Renal pelvis (tissue), 4 donors: Measurements from ENCODE around the gene PPP2R5B. TPM values are rescaled to one million over a fixed set of nuclear protein-coding genes. Genes with fewer than 3 reads are reported as not detected.
A peak's percentile ranks its signal among the peaks of the same experiment; 100 is the strongest.

Experiments
- DNase-seq: peaks from one replicate; pipeline ENCODE4 v3.0.0-alpha.2; 2013
- polyA plus RNA-seq, 3 donors: library from polyadenylated mRNA; unstranded; fragments of 120-200 nt; gene quantifications; one replicate each; pipeline ENCODE4 v1.2.1, GENCODE V29; 2013; ENCODE audit not compliant: insufficient read length in 3 of 3

The PPP2R5B gene
- polyA plus RNA-seq, 3 donors = 14.7 to 18.4 (median 17.7) TPM

DNA sequence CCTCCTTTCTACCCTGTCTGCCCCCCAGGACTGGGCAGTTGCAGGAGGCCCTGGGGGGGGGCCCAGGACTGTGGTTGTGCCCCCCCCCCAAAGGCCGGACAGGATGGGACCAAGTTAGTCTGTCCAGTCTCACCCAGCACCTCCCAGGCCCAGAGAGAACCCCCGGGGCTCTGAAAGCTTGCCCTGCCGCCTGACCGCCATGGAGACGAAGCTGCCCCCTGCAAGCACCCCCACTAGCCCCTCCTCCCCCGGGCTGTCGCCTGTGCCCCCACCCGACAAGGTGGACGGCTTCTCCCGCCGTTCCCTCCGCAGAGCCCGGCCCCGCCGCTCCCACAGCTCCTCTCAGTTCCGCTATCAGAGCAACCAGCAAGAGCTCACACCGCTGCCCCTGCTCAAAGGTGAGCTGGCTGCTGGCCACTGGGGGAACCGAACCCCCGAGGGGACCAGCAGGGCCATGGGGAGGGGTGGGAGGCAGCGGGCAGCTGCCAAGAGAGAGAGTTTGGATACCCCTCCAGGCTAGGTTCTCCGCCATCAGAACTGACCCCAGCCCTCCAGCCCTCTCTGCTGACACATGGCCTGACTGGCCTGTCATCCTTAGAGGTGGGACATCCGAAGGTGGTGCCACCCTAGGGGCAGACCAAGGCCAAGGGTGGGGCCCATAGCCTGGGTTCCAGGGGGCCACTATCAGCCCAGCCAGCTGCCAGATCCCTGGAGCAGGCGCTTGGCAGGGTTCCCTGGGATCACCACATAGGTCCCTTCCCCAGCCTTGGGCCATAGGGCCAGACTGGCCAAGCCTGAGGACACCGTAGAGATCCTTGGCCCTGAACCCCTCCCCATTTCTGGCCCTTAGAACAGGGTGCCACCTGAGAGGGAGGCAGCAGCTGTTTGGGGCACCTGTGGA, 1.3 kb downstream of the PPP2R5B start:
- no peak for DNase-seq

DNA sequence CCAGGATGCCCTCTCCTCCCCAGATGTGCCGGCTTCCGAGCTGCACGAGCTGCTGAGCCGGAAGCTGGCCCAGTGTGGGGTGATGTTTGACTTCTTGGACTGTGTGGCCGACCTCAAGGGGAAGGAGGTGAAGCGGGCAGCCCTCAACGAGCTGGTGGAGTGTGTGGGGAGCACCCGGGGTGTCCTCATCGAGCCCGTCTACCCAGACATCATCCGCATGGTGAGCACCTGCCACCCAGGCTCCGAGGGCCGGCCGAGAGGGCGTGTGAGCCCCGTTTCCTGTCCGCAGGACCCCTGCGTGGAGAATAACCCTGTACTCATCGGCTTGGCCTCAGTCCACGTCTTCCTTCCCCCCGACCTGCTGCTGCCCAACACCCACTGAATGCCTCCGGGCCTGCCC, 2.2 kb downstream of the PPP2R5B start:
- DNase-seq = no peak

DNA sequence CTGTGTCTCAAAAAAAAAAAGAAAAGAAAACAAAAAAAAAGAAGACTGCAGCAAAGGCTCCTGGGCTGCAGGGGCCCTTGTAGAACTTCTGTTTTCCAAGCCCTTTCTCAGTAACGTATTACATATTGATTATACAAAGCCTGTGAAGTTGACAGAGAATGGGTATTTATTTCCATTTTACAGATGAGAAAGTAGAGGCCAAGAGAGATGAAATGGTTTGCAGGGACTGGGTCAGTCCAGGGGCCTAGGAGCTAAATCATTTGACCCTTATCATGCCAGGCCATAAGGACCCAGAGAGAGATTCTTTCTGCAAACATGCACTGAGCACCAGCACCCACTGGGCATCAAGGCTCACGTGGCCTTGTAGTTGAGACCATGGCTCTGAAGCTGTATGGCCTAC, 4.5 kb downstream of the PPP2R5B start:
- DNase-seq = no peak

DNA sequence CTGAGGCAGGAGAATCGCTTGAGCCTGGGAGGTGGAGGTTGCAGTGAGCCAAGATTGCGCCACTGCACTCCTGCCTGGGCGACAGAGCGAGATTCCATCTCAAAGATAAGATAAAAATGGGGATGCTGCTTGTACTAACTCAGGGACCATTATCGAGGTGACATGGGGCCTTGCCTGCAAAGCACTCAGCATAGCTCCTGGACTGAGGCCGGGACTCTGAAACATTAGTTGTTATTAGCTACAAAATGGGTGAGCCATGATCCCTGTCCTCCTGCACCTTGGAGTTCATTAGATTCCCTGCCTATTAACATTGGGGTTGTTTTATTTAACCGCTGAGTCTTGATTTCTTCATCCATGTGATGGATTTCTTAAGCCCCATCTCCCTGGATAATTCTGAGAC, 5.1 kb downstream of the PPP2R5B start:
- no peak for DNase-seq

- DNase-seq = no peak
Measured at GRCh38 chr11:64930340-64930739, 5.9 kb downstream of the PPP2R5B start.

DNA sequence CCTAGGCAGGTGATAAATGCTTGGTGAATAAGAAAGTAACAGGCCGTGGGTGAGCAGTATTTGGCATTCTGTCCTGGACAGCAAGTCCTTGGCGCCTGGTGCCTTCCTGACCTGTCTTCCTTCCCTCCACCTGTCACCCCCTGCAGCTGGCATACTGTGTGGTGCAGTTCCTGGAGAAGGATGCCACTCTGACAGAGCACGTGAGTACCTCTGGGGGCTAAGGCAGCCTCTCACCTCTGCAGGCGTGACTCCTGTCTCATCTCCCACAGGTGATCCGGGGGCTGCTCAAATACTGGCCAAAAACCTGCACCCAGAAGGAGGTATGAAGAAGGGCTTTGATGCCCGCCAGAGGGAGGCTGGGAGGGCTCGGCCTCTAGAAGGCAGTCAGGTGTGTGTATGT, 6.8 kb downstream of the PPP2R5B start:
- DNase-seq = no peak

DNA sequence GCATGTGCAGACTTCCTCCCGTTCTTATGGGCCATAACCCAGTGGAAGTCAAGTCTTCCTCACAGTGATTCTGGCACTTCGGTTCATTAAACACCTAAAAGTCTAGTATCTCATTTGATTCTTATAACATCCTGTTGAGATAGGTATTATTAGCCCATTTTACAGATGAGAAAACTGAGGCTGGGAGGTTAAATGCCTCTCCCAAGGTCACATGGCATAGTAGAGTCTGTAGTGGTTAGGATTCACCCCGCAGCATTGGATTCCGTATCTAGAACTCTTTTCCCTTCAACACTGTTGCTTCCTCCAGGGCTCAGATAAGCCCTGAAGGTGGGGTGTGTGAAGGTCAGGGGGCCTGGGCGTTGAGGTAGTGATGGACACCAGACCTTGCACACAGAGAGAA, 7.8 kb downstream of the PPP2R5B start:
- no peak for DNase-seq

DNA sequence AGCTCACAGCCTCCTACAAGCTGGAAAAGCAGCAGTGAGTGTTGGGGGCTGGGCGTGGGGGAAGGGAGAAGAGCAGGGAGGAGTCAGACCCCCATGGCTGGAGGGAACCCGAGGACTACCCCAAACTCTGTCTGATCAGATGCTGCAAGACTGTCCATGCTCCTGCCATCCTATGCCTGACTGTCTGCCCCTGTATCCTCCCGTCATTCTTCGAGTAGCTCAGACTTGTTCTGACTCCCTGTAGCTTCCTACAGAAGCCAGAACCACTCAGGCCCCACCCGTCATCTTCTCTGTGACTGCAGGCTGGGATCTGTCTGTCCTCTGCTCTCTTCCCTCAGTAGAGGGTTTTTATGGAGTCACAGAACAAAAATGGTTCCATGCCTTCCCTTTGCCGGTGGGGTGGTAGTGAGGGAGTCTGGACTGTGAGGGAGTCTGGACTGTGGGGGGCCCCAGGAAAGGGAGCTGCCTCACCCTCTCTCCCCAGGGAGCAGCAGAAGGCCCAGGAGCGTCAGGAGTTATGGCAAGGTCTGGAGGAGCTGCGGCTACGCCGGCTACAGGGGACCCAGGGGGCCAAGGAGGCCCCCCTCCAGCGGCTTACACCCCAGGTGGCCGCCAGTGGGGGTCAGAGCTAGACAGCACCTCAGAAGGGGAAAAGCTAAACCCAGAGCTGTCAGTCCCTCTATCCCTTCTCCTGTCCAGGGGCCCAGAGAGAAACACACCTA, 8.9 kb downstream of the PPP2R5B start:
- no peak for DNase-seq

DNA sequence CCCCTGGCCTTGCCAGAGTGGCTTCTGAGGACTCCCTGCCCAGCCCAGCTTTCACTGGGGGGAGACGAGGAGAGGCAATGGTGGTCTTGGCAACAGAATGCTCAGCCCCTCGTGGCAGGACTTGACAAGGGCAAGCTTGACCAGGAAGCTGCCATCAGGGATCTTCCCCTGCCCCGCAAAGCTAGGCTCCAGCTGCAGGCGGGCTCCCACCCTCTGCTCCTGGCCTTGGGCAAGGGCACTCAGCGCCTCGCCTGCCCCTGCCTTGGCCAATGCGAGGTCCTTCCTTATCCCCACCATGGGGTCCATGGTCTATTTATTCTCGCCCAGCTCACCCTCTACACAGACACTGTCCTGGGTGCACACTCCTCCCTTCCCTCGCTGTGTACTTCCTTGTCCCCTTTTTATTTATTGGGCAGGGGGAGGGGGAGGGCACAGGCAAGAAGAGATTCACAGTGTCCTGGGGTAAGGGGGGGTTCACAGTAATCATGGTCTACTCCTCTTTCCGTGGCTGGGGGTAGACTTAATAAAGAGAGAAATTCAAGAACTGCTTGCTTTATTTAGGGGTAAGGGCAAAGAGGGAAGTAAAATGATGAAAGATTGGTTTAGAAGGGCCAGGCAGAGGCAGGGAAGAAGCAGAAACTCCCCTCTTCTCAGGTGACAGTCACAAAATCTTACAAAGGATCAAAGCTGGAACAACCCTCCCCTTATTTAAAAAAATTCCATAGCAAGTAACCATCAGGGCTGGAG, 9.6 kb downstream of the PPP2R5B start:
- no peak for DNase-seq

DNA sequence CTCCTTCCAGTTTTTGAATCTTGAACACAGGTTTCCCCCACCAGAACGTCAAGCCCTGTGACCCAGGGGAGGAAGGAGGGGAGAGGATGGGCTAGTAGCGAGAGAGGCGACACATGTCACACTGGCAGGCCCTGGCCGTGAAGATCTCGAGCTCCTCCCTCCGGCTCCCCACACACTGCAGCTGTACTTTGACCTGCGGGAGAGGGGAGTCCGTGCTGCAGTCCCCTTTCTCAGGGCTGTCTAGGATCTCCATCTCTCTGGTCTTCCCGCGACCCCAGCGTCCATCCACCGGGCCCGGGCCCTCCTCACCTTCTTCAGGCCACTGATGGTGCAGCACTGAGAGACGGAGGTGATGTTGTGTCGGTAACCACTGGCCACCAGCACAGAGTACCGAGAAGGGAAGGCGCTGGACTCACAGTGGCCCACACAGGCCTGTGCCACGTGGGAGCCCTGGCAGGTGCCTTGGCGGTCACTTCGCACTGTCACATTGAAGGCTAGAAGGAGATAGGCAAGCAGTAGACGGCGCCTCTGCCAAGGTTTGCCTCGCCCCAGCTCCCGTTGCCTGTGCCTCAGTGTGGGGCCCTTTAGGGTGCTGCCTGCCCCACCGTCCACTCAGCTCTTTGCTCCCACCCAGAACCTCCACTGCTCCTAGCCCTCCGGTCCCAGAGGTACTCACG, 10.3 kb downstream of the PPP2R5B start:
- DNase-seq = peak; percentile 19

GRCh38 chr11:64935359-64936081, 11.0 kb downstream of the PPP2R5B start, which contains the start of gene GPHA2:
TSS of gene GPHA2 (minus strand) at chr11:64935893. CDS start at chr11:64935460, 433 bp downstream.
- DNase-seq = peak; percentile 60

- no peak for DNase-seq
Measured at GRCh38 chr11:64936539-64936938, 12.1 kb downstream of the PPP2R5B start.

GRCh38 chr11:64947208-64947814, 22.8 kb downstream of the PPP2R5B start:
- no peak for DNase-seq

- DNase-seq = no peak
Measured at GRCh38 chr11:64951529-64951928, 27.0 kb downstream of the PPP2R5B start.

DNA sequence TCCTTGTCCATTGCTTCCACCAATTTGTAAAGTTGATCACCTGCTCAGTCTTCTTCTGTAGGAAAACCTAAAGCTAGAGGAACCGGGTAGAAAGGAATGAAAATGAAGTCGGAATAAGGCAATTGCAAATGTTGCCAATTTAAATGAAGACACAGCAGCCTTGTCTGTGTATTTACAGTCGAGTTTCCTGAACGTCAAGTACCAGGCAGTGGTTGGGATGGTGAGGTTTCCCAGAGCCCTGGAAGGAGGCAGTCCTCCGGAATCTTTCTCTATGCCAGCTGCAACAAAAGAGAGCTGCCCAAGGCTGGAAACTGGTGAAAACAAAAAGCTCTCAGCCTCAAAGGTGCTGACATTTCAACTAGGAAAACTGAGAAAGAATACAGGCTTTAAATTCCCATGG, 29.7 kb downstream of the PPP2R5B start:
- no peak for DNase-seq

DNA sequence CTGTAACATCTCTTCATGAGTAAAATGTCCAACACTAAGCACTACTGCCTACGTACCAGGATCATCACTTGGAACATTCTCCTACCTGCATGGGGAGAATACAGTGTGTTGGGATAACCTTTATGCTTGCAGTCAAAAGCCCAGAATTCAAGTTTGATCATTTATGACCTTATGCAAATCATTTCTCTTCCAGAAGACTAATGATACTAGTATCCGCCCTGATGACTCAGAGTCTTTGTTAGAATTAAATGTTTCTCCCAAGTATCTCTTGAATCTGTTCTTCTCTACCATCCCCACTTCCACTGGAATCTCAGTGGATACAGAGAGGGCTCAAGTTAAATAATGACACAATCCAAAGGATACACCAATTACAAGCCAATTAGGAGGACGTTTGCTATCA, 35.0 kb downstream of the PPP2R5B start:
- DNase-seq = no peak

GRCh38 chr11:64960719-64961118, 36.2 kb downstream of the PPP2R5B start:
- no peak for DNase-seq

- no peak for DNase-seq
Measured at GRCh38 chr11:64963072-64963631, 38.7 kb downstream of the PPP2R5B start.

DNA sequence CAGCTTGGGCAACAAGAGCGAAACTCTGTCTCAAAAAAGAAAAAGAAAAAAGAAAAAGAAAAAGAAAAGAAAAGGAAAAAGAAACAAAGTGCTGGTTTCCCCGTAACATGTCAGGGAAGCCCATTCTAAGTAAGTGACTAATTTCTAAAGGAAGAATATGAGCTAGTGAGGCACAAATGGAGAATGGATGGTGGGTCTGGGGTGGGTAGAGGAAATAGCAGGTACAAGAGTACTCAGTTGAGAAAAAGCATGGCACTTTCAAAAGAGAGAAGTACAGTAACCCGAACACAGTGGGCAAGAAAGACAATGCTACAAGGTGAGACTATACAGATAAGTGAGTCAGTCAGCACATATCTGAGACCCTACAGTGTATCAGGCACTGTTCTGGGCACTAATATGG, 42.9 kb downstream of the PPP2R5B start:
- no peak for DNase-seq

GRCh38 chr11:64969209-64969608, 44.7 kb downstream of the PPP2R5B start:
- DNase-seq = no peak
